ENCODE measurements around the gene SLC15A3. TPM values are rescaled to one million over a fixed set of nuclear protein-coding genes. Genes with fewer than 3 reads are reported as not detected.

The SLC15A3 gene
- polyA plus RNA-seq, 5 donors = 14.7 to 21.2 (median 20.6) TPM

DNA sequence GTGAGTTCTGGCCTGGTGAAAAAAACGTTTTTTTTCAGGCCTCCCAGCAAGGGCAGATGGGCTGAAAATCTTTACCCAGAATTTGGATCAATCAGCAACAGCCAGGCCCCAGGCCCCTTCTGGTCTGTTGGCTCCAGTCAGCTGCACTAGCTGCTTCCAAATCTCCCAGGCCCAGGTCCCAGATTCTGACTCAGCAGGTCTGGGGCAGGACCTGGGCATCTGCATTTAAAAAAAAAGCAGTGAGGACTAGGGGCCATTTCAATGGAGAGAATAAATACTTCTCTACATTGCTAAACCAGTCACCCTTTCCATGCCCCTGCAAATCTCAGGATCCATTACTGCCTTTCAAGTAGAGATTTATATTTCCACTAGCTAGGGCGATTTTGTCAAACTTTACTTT is 4.3 kb downstream of the SLC15A3 start:
- no peak for DNase-seq

DNA sequence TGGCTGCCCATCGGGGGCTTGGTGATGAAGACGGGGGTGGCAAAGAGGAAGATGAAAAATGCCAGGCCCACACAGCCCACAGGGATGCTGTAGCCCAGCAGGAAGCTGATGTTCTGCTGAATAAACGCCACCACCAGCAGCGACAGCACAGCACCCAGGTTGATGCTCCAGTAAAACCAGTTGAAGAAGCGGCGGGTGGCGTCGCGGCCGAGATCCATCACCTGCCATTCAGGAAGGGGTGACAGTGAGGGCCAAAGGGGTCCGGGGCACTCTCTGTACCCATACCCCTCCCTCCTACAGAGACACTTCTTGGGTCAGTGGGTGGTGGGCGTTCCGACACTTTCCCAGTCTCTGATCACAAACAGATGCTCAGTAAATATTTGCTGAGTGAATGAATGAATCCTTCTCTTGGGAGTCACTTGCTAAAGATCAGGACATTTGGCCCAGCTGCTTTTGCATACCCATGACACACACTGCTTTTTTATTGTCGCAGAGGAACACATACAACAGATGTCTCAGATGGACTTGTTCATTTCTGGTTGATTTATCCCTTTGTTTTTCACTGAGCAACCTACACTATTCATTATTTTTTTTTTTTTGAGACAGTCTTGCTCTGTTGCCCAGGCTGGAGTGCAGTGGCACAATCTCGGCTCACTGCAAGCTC is 5.2 kb downstream of the SLC15A3 start:
- DNase-seq = no peak

DNA sequence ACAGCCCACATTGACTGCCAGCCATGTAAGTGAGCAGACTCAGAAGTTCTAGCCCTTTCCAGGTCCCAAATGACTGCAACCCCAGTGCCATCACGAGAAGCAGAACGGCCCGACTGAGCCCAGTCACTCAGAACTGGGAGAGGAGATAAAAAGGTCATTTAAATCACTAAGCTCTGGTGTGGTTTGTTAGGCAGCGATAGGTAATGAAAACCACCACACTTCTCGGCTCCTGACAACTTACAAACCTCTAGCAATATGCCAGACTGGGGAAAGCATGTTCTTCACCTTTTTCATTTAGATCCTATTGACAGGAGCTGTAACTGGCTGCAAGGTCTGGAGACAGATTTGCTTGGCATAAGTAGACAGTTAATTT is 6.7 kb downstream of the SLC15A3 start:
- no peak for DNase-seq

GRCh38 chr11:60944490-60945294 is 7.3 kb downstream of the SLC15A3 start:
- DNase-seq = no peak

GRCh38 chr11:60942970-60943565 is 8.9 kb downstream of the SLC15A3 start:
- peak; percentile 57 to 59 for DNase-seq

DNA sequence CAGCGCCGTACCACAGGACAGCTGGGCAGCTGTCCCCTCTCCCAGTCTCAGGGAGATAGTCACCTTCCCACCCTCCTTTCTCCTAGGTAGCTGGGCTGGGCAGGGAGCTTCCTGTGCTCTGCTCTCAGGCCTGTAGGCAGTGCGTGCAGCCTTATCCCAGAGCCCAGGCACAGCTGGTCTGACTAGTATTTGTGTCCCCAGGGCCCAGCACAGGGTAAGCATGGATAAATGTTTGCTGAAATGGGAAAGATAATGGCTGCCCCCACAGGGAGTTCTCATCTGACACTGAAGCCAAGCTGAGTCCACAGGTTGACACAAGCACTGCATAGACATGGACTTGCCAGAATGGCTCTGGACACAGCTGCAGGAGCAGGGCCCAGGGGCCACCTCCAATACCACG is 9.8 kb downstream of the SLC15A3 start:
- DNase-seq = no peak

DNA sequence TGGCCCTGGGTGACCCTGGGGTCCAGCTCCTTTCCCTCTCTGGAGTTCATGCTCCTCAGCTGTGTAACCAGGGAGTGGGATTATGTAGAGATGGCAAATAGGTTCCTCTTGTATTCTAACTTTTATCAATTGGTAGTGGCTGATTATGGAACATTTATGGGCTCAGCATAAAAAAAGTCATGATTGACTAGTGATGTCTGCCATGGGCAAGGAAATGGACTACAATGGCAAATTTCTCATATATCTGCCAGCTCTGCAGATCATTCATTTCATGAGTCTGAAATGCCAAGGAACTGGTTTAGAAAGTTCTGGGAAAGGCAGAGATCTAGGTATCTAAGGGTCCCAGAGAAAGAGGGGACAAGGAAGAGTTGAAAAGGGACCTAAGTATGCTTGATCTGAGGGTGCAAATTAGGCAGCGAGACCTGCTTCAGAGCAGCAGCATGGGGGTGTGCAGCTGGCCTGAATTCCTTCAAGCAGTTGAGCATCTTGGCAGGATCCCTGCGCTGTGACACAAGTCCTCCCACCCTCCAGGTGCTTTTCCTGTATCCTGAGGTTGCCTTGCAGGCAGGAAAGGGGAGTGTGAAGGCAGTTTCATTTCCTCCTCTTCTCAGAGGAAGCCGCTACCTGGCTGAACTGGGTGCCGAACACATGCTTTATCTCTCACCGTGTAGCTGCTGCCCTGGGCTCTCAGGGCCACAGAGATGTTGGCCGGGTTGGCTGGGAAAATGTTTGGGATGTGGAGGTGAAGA is 10.4 kb downstream of the SLC15A3 start:
- no peak for DNase-seq

GRCh38 chr11:60939855-60940254 is 12.1 kb downstream of the SLC15A3 start:
- DNase-seq = no peak

GRCh38 chr11:60939301-60939700 is 12.7 kb downstream of the SLC15A3 start:
- DNase-seq = no peak

GRCh38 chr11:60938500-60938899 is 13.5 kb downstream of the SLC15A3 start:
- DNase-seq = no peak

- no peak for DNase-seq
Observed at GRCh38 chr11:60937811-60938210, 14.2 kb downstream of the SLC15A3 start.

- DNase-seq = no peak
Observed at GRCh38 chr11:60937144-60937527, 14.8 kb downstream of the SLC15A3 start.

GRCh38 chr11:60936467-60937143 is 15.4 kb downstream of the SLC15A3 start:
- DNase-seq = no peak

DNA sequence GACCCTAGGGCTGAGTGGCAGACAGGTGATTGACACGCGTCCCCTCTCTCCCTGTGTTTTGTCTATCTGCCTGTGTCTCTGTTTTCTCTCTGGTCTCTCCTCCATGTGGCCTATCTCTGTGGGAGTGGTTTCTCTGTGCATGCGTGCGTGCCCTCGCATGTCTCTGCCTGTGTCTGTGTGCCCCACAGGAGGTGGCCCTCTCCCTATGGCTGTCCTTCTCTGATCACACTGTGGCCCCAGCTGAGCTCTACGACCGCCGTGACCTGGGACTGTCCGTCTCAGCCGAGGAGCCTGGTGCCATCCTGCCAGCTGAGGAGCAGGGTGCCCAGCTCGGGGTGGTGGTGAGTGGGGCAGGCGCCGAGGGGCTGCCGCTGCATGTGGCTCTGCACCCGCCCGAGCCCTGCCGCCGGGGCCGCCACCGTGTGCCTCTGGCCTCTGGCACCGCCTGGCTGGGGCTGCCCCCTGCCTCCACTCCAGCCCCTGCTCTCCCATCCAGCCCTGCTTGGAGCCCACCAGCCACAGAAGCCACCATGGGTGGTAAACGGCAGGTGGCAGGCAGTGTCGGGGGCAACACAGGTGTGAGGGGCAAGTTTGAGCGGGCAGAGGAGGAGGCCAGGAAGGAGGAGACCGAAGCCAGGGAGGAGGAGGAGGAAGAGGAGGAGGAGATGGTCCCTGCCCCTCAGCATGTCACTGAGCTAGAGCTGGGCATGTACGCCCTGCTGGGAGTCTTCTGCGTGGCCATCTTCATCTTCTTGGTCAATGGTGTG is 16.1 kb downstream of the SLC15A3 start:
- no peak for DNase-seq

- DNase-seq = no peak
Observed at GRCh38 chr11:60934790-60935605, 17.0 kb downstream of the SLC15A3 start.

DNA sequence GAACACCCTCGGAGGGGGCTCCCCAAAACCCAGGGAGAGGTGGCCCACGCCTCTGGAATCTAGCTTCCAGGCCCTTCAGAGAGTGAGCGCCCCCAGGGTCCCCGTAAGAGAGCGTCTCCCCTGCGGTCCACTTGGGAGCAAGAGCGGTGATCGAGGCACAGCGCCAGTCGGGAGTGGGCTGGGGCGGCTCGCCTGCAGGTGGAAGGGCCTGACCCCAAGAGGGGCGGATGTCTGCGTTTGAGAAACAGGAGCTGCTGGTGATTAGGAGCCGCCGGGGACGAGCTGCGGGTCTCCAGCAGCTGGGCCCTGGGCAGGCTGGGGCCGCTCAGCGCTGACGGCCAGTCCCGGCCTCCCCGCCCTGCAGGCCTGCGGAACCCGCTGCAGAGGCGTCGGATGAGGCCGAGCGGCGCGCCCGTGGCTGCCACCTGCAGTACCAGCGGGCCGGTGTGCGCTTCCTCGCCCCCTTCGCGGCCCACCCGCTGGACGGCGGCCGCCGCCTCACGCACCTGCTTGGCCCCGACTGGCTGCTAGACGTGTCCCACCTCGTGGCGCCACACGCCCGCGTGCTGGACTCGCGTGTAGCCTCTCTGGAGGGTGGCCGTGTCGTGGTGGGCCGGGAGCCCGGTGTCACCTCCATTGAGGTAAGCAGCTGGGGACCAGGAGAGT is 17.7 kb downstream of the SLC15A3 start:
- no peak for DNase-seq

GRCh38 chr11:60933416-60934123 is 18.4 kb downstream of the SLC15A3 start:
- no peak for DNase-seq

DNA sequence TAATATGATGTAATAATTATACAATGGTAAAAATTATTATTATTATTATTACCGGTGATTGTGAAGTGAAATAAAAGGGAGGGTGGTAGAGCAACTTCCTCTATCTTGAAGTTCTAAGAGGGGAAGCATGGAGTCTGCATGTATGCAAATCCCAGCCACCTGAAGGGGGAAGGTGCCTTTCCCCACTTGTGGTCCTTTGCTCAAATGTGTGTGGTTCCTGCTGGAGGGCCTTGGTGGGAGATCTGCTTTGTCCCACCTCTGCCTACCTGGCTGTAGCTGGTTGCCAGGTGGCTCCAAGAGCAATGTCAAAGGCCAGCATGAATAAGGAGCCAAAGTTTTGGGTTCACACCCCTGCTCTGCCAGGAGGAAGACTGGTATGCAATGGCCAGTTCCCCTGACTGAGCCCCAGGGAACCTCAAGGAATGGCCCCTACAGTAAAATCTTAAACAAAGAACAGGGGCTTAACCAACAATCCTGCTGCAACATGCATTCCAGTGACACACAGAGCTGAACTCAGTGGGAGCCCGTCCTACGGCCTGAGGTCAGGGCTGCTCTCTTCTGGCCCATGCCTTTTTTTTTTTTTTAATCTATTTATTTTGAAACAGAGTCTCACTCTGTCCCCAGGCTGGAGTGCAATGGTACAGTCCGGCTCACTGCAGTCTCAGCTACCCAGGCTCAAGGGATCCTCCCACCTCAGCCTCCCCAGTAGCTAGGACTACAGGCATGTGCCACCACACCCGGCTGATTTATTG is 19.2 kb downstream of the SLC15A3 start:
- no peak for DNase-seq
